ENCODE data around the gene GPX1. TPM values are rescaled to one million over a fixed set of nuclear protein-coding genes. Genes with fewer than 3 reads are reported as not detected.
"Not testable (repeated sequence)": the region's sequence is repeated elsewhere in the genome, so short reads cannot be mapped to it uniquely, and the experiment has no call there.

Gene GPX1
- total RNA-seq, 1 donor from 2014 or later = 60.0 TPM

GRCh38 chr3:49357443-49358216 lies 523 bp downstream of the GPX1 start:
- peak; percentile 51 for DNase-seq

- not testable (repeated sequence) for DNase-seq
Observed at GRCh38 chr3:49357095-49357442, 1.1 kb downstream of the GPX1 start.

DNA sequence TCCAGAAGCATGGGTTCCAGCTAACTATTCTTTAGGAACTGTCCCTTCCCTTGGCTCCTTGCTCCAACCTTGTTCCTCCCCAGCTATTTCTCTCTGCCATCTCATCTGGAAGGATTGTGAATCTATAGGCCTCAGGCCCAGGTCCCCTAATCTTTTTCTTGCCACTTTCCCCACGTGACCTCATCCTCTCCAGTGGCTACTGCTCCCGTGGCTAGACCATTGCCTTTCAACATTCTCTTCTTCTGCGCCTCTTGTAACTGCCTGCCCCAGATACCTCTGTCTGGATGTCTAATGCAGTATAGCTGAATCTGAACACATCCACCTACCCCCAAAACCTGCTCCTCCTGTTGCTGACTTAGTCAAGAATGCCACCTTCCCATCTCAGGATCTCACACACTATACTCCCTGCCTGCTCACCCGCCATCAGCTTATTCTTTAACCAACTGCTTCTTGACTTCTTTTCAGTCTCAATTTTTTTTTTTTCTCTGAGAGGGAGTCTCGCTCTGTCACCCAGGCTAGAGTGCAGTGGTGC lies 5.2 kb downstream of the GPX1 start:
- no peak for DNase-seq

- DNase-seq = no peak
Observed at GRCh38 chr3:49352281-49352680, 5.9 kb downstream of the GPX1 start.

- DNase-seq = peak; percentile 27
Observed at GRCh38 chr3:49351521-49352011, 6.6 kb downstream of the GPX1 start.

GRCh38 chr3:49349348-49350114 lies 8.6 kb downstream of the GPX1 start:
- DNase-seq = no peak

- DNase-seq = not testable (repeated sequence)
Observed at GRCh38 chr3:49348361-49348760, 9.8 kb downstream of the GPX1 start.

DNA sequence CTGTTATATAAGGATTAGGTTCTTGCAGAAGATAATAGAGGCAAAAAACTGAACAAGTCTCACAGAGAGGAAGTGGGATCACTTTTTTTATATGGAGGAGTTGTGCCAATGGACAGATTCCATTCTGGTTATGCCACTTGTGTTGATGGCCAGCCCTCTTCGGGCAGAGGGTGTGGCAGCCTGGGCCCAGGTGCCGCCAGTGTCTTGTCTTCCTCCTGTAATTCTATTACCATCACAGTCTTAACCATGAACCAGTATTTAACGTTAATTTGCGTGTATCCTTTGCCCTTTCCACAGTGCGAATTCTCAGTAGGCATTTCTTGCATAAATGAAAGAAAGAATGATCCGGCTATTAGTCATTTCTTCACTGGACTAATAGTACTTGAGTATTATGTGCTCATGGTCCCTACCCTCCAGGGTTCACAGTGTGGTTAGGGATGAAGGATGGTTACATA lies 11.3 kb downstream of the GPX1 start:
- no peak for DNase-seq

GRCh38 chr3:49343163-49343562 lies 15.0 kb downstream of the GPX1 start:
- DNase-seq = no peak

GRCh38 chr3:49341996-49342395 lies 16.2 kb downstream of the GPX1 start:
- DNase-seq = no peak

- DNase-seq = peak; percentile 97
Observed at GRCh38 chr3:49339941-49340800, 18.0 kb downstream of the GPX1 start, which contains the start of gene USP4. USP4 (minus strand) TSS chr3:49340053; CDS start chr3:49340024, 29 bp downstream.

DNA sequence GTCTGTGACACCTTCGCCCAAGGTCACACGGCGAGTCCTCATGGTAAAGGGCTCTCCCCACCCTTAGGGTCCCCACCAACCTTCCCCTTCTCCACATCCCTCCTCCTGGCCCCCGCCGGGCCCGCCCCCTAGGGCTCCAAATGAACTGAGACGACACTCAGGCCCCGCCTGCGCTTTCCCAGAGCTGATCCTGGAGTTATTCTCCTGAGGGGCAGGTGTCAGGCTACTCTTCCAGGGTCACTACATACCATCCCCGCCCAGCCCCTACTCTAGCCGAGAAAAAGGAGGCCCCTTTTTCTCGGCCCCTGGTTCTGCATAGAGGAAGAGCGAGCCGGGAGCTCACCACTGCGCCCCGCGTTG lies 18.6 kb downstream of the GPX1 start:
- no peak for DNase-seq

DNA sequence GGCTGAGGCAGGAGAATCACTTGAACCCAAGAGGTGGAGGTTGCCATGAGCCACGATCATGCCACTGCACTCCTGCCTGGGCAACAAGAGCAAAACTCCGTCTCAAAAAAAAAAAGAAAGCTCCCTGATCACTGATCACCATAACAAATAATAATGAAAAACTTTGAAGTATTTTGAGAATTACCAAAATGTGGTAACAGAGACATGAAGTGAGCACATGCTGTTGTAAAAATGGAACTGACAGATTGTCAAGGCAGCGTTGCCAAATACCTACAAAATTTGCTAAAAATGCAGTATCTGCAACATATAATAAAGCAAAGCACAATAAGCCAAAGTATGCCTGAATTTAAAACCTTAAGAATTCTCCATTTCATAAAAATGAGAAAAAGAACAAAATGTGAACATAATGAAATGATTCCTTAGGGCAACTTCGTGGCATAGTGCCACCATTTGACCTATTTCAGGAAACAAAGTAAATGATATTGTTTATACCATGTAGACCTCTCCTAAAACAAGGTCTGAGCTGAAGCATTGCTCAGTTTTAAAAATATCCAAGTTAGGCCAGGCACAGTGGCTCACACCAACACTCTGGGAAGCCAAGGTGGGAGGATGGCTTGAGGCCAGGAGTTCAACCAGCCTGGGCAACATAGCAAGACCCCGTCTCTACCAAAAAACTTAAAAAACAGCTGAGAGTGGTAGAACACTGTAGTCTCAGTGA lies 24.1 kb downstream of the GPX1 start:
- DNase-seq = no peak

DNA sequence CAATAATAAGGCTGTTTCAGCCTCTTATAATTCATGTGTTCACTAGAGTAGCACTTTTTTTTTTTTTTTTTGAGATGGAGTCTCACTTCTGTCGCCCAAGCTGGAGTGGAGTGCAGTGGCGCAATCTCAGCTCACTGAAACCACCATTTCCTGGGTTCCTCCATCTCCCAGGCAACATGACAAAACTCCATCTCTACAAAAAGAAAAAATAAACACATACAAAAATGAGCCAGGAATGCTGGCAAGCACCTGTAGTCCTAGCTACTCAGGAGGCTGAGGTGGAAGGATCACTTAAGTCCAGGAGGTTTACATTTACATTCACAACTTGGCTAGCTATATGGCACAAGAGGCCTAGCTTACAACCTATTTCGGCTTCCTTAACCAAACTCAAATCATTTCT lies 25.1 kb downstream of the GPX1 start:
- DNase-seq = no peak

DNA sequence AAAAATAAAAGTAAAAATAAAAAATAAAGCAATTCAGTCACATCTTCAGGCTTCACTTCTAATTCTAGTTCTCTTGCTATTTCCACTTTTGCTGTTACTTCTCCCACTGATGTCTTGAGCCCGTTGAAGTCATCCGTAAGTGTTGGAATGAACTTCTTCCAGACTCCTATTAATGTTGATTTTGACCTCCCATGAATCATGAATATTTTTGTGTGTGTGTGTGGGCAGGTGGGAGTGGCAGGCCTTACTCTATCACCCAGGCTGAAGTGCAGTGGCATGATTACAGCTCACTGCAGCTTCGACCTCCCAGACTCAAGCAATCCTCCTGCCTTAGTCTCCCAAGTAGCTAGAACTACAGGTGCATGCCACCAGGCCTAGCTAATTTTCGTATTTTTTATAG lies 29.0 kb downstream of the GPX1 start:
- no peak for DNase-seq

GRCh38 chr3:49328350-49328749 lies 29.8 kb downstream of the GPX1 start:
- DNase-seq = not testable (repeated sequence)

DNA sequence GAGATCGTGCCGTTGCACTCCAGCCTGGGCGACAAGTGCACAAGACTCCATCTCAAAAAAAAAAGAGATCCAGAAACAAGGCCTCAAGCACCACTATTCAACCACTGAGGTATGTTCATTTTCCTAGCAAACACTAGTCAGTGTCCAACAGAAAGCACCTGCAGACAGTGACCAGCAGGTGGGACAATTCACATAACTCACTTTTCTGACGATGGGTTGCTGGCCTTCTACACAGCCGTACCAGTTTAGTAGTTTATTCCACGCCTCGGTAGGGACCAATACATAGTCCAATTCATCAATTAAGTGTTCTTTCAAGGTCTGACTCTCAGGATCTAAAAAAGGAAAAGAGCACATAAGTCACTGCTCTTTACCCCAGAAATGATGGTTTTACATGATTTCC lies 30.7 kb downstream of the GPX1 start:
- DNase-seq = no peak

DNA sequence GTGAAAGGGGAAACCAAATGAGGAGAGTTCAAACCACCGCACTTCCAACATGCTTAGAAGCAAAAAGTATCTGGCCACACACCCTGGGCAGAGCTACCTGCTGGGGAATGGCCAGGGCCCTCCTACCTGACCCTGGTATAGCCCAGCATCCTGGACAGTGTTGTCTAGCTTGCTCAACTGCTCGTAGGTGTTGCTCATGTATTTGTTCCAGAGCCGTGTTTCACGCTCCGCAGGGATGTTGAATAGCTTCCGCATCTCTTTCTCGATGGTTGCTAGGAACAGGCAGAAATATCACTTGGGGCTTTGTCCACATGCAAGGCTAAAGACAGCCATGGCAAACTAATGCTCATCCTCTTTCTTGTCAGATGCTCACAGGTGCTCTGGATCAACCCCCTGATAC lies 33.4 kb downstream of the GPX1 start:
- DNase-seq = no peak

GRCh38 chr3:49316696-49317457 lies 41.3 kb downstream of the GPX1 start:
- DNase-seq = no peak

DNA sequence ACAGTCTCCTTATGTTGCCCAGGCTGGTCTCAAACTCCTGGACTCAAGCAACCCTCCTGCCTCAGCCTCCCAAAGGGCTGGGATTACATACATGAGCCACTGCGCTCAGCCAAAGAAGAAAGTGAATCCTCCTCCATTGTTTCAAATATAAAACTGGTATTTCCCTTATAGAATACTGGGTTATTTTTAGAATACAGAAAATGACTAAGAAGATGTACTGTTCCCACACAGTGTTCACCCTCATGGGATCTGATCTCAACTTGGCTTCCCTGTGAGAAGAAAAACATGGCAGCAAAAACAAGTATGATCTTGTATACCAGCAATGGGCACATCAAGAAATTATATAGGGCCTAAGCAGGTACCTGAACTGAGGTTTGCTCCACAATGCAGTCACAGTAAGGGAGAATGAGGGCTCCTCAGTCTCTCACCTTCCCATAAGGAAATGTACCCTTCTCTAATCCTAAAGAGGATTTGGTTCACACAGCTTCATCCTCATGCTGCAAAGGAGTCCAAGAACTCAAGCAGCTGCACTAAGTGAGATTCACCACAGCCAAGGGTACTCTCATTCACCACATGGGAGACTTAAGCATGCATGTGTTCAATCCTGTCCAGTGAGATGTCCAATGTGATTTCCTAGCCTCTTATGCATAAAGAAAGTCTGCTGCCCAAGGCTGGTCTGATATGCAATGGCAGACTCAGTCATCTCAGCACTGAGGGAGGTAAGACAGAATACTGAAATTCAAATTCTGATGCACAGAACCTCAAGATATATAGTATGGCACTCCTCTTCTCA lies 44.1 kb downstream of the GPX1 start:
- DNase-seq = no peak
